GM23338 (cell line): Measurements from ENCODE around the gene ARMH1. TPM values are rescaled to one million over a fixed set of nuclear protein-coding genes. Genes with fewer than 3 reads are reported as not detected.

Source experiments
- ATAC-seq: fragments of 200-7000 bp; cut with Tn5 transposase; 3 replicates; pipeline ENCODE4 v1.9.1; 2020
- DNase-seq: peaks from one replicate; pipeline ENCODE4 v3.0.0-alpha.2; 2015; ENCODE audit warnings: low spot score
- H2AFZ ChIP-seq: fragments of 200-600 bp; sonication (generic); 2 replicates; pipeline ENCODE4 v1.8.0; 2016; ENCODE audit warnings: antibody characterized with exemption, mild to moderate bottlenecking, moderate library complexity
- H3F3A ChIP-seq: fragments of 200-600 bp; sonication (generic); replicated peaks from 2 replicates; pipeline ENCODE4 v1.8.0; 2017; ENCODE audit warnings: antibody characterized with exemption, mixed run types, low read depth
- H3K27ac ChIP-seq: fragments of 200-600 bp; sonication (generic); 2 replicates; pipeline ENCODE4 v1.6.1; 2016; ENCODE audit warnings: low read depth
- H3K27me3 ChIP-seq: fragments of 200-600 bp; sonication (generic); 2 replicates; pipeline ENCODE4 v1.8.0; 2016; ENCODE audit warnings: mild to moderate bottlenecking, mixed run types, moderate library complexity; ENCODE audit not compliant: insufficient read depth
- H3K36me3 ChIP-seq: fragments of 200-600 bp; sonication (generic); 2 replicates; pipeline ENCODE4 v1.8.0; 2016; ENCODE audit warnings: mild to moderate bottlenecking; ENCODE audit not compliant: insufficient read depth
- H3K4me1 ChIP-seq: fragments of 200-600 bp; sonication (generic); 2 replicates; pipeline ENCODE4 v1.8.0; 2016; ENCODE audit warnings: mild to moderate bottlenecking, moderate library complexity; ENCODE audit not compliant: insufficient read depth
- H3K4me2 ChIP-seq: fragments of 200-600 bp; sonication (generic); 2 replicates; pipeline ENCODE4 v1.7.1; 2017; ENCODE audit warnings: mixed run types
- H3K4me3 ChIP-seq: fragments of 200-600 bp; sonication (generic); 2 replicates; pipeline ENCODE4 v1.6.1; 2016; ENCODE audit warnings: mixed run types
- H3K79me2 ChIP-seq: fragments of 200-600 bp; sonication (generic); replicated peaks from 2 replicates; pipeline ENCODE4 v1.8.0; 2017; ENCODE audit warnings: mild to moderate bottlenecking; ENCODE audit not compliant: insufficient read depth
- H3K9me2 ChIP-seq: fragments of 200-600 bp; sonication (generic); 2 replicates; pipeline ENCODE4 v1.8.0; 2017; ENCODE audit not compliant: insufficient read depth
- H4K20me1 ChIP-seq: fragments of 200-600 bp; sonication (generic); replicated peaks from 2 replicates; pipeline ENCODE4 v1.8.0; 2017; ENCODE audit warnings: mild to moderate bottlenecking; ENCODE audit not compliant: insufficient read depth
- H3K27ac Mint-ChIP-seq: 2 replicates; pipeline ENCODE4 v1.8.0; 2020; ENCODE audit warnings: inconsistent platforms, mild to moderate bottlenecking, moderate library complexity, mixed read lengths
- H3K27me3 Mint-ChIP-seq: 3 replicates; pipeline ENCODE4 v1.8.0; 2022; ENCODE audit warnings: low read depth, mild to moderate bottlenecking, moderate library complexity, mixed read lengths, inconsistent platforms; ENCODE audit not compliant: insufficient read depth, poor library complexity
- H3K36me3 Mint-ChIP-seq: 3 replicates; pipeline ENCODE4 v1.8.0; 2021; ENCODE audit warnings: low read depth, mild to moderate bottlenecking, inconsistent platforms, moderate library complexity, mixed read lengths
- H3K4me1 Mint-ChIP-seq: 3 replicates; pipeline ENCODE4 v1.8.0; 2020; ENCODE audit warnings: mild to moderate bottlenecking, inconsistent platforms, mixed read lengths
- H3K4me3 Mint-ChIP-seq: 3 replicates; pipeline ENCODE4 v1.8.0; 2021; ENCODE audit warnings: moderate library complexity, mild to moderate bottlenecking, inconsistent platforms, mixed read lengths
- H3K9me3 Mint-ChIP-seq: 3 replicates; pipeline ENCODE4 v1.8.0; 2020; ENCODE audit warnings: moderate library complexity, mild to moderate bottlenecking, inconsistent platforms, mixed read lengths
- CREB1 ChIP-seq: fragments of 250-450 bp; sonication (Bioruptor Pico); IDR thresholded peaks from 2 replicates; pipeline ENCODE4 v1.5.0; 2020; ENCODE audit warnings: low read depth, mild to moderate bottlenecking, moderate library complexity
- CTCF ChIP-seq, 2 experiments: fragments of 200-600 bp in 1 of 2; sonication (generic) in 1 of 2; conservative IDR thresholded peaks; 2 replicates each; pipeline versions ENCODE4 v1.5.1 to v1.6.1; 2016 to 2017; ENCODE audit warnings: antibody characterized with exemption in 2 of 2, low read depth in 2 of 2, mild to moderate bottlenecking in 2 of 2, moderate library complexity in 1 of 2
- ETS1 ChIP-seq: IDR thresholded peaks from 2 replicates; pipeline ENCODE4 v1.6.1; 2016; ENCODE audit warnings: antibody characterized with exemption
- EZH2phosphoT487 ChIP-seq: fragments of 200-600 bp; sonication (generic); IDR thresholded peaks from one replicate; pipeline ENCODE4 v1.8.1; 2018; ENCODE audit warnings: antibody characterized with exemption; ENCODE audit not compliant: unreplicated experiment
- JUNB ChIP-seq: IDR thresholded peaks from one replicate; pipeline ENCODE4 v1.6.1; 2016; ENCODE audit warnings: antibody characterized with exemption; ENCODE audit not compliant: unreplicated experiment
- NANOG ChIP-seq: IDR thresholded peaks from 2 replicates; pipeline ENCODE4 v1.6.1; 2016; ENCODE audit warnings: antibody characterized with exemption, borderline replicate concordance
- REST ChIP-seq: IDR thresholded peaks from one replicate; pipeline ENCODE4 v1.6.1; 2018; ENCODE audit warnings: antibody characterized with exemption; ENCODE audit not compliant: unreplicated experiment
- ZNF114 ChIP-seq: fragments of 250-450 bp; sonication (Bioruptor Pico); IDR thresholded peaks from 2 replicates; pipeline ENCODE4 v1.5.0; 2020; ENCODE audit warnings: mild to moderate bottlenecking, moderate library complexity
- polyA plus RNA-seq: library from polyadenylated mRNA; unstranded; fragments of >200 nt; fragmentation: Nextera tagmentation; extraction: Ambion mirVana; gene quantifications from 2 replicates; pipeline ENCODE4 v1.2.1, GENCODE V29; 2016
- total RNA-seq: library from RNA; depleted of rRNA; stranded (reverse); fragments of >200 nt; shearing (Covaris generic); gene quantifications from 2 replicates; pipeline ENCODE4 v1.2.3, GENCODE V29; 2014

ARMH1 gene
- total and polyA plus RNA-seq, 2 experiments from 2014 or later = 0.31 TPM; not detected in 1

- TF ChIP-seq REST = no peak
- no peak for TF ChIP-seq CTCF (conservative IDR thresholded peaks at IDR 0.05; ENCODE audit: low read depth in 2 of 2)
- no peak for TF ChIP-seq JUNB
- TF ChIP-seq NANOG = no peak
- TF ChIP-seq ETS1 = no peak
- TF ChIP-seq CREB1 (CRISPR knock-in tag) = no peak
- no peak for TF ChIP-seq EZH2phosphoT487
- no peak for TF ChIP-seq ZNF114 (CRISPR knock-in tag)
Observed at GRCh38 chr1:44645476-44646244, 28.9 kb upstream of the ARMH1 start (continued).

GRCh38 chr1:44646261-44647110 is 28.0 kb upstream of the ARMH1 start:
- peaks cover 9% of the 10 kb centered on the region for H4K20me1 ChIP-seq
- H3K36me3 ChIP-seq = peaks cover 18% of the 10 kb centered on the region
- H3F3A ChIP-seq = 0 out of 2 replicates have a peak, but pooled peaks cover 4% of the 10 kb centered on the region
- H3K4me3 ChIP-seq = no peak overlapping the region
- ATAC-seq (no peak), DNase-seq (no peak)
- no peak for TF ChIP-seq ZNF114 (CRISPR knock-in tag)
- H3K9me3 Mint-ChIP-seq = no peaks in the 10 kb centered on the region; the same call in 2 of the 3 replicates
- H2AFZ ChIP-seq = no peak overlapping the region
- H3K9me2 ChIP-seq = no peaks in the 10 kb centered on the region
- no peak overlapping the region for H3K4me3 Mint-ChIP-seq
- no peaks in the 10 kb centered on the region for H3K27me3 ChIP-seq
- peaks cover 28% of the 10 kb centered on the region for H3K4me1 Mint-ChIP-seq
- no peak overlapping the region for H3K4me2 ChIP-seq
- H3K27ac ChIP-seq = no peak overlapping the region
- peaks cover 8% of the 10 kb centered on the region for H3K27me3 Mint-ChIP-seq
- H3K36me3 Mint-ChIP-seq = peaks cover 68% of the 10 kb centered on the region
- H3K79me2 ChIP-seq = no peaks in the 10 kb centered on the region
- H3K27ac Mint-ChIP-seq = no peak overlapping the region
- peaks cover 11% of the 10 kb centered on the region; the same call in 1 of the 2 replicates for H3K4me1 ChIP-seq
